GM19324 (cell line): ENCODE results near the gene POLK.

Experiments used
- ATAC-seq: cut with Tn5 transposase; IDR thresholded peaks from one replicate; pipeline ENCODE4 v1.9.1; 2021; ENCODE audit warnings: mild to moderate bottlenecking, moderate library complexity; ENCODE audit not compliant: unreplicated experiment, low FRiP score

Gene POLK

GRCh38 chr5:75637949-75638348 is 126.3 kb downstream of the POLK start:
- ATAC-seq = no peak

GRCh38 chr5:75639535-75640311 is 128.0 kb downstream of the POLK start:
- ATAC-seq = no peak

GRCh38 chr5:75640395-75640794 is 128.7 kb downstream of the POLK start:
- no peak for ATAC-seq

GRCh38 chr5:75640826-75641225 is 129.1 kb downstream of the POLK start:
- no peak for ATAC-seq

- ATAC-seq = no peak
Observed at GRCh38 chr5:75648712-75649111, 137.0 kb downstream of the POLK start.
